Non-pigmented ciliary epithelial cell (primary cell): ENCODE data around the gene TMCO4.
A peak's percentile ranks its signal among the peaks of the same experiment; 100 is the strongest.
"Not testable (repeated sequence)": the region's sequence is repeated elsewhere in the genome, so short reads cannot be mapped to it uniquely, and the experiment has no call there.

Experiments
- DNase-seq: peaks from one replicate; pipeline ENCODE4 v3.0.0-alpha.2; 2010; ENCODE audit warnings: low read depth

Gene TMCO4

DNA sequence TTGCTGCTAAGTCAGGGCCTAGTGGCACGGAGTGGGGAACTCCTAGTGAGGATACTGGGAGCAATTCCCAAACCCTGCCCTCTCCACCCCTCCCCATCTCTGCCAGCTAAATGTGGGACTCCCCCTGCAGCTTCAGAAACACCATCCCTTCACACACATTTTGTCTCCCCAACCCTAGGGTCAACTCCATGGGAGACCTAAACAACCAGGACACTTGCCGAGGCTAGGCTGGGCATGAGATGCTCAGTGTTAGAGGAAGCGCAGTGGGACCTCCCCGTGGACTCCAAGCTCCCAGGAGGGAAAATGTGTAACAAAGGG lies 13.9 kb upstream of the TMCO4 start:
- DNase-seq, result no peak

DNA sequence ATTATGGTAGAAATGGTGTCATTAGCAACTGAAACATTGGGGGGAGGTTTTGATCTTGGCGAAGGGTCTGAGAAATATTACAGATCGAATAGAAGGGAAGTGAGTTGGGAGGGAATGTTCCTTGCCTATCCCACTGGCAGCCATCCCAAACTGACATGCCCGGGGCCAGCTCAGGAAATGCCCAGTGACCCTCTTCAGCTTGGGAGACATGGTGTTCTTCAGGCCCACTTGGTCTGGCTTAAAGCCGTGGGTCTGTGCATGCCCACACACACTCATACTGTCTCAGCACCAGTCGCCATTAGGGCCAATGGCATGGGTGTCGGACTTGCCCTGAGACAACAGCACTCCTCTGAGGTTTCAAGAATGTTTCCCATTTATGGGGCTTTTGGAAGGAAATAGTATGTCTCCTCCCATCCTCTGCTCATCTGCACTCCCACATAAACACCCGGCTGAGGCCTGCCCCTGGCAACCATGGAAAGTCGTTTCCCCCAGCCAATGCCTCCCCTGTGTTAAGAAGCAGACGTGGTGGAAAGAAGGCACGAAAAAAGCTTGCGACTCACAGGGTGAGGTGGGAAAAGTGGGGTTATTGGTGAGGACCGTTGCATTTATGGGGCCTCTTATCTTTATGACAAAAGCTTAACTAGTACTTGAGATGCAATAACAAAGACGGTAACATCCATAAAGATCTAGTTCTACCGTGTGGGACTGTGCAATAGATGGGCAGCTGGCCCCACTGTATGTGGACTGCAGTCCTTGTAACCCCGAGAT lies 13.3 kb upstream of the TMCO4 start:
- no peak for DNase-seq

DNA sequence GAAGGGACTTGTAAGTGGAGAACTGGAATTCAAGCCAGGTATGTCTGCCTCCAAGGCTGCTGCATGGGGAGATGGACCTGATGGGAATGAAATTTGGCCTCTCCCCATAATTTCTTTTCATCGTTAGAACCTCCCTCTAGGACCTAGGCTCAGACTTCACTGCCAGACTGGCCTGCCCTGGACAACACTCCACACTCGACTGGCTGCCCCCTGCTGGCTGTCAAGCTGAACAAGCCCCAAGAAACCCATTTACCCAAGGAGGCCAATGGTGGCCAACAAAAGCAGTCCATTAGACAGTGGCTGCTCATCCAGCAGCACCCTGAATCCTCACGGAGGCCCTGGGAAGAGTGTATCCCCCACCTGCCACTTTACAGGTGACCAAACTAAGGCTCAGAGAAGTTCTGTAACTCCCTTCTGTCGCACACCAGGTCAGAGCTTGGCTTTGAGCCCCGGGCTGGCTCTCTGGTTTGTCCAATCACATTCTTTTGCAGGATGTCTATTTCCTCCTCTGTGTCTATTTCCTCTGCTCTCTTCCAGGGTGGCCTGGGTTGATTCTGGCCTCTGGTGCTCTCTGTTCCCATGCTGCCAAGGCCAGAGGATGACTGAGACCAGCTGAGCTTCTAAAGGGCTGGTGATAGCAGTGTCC lies 11.6 kb upstream of the TMCO4 start:
- DNase-seq, result no peak

DNA sequence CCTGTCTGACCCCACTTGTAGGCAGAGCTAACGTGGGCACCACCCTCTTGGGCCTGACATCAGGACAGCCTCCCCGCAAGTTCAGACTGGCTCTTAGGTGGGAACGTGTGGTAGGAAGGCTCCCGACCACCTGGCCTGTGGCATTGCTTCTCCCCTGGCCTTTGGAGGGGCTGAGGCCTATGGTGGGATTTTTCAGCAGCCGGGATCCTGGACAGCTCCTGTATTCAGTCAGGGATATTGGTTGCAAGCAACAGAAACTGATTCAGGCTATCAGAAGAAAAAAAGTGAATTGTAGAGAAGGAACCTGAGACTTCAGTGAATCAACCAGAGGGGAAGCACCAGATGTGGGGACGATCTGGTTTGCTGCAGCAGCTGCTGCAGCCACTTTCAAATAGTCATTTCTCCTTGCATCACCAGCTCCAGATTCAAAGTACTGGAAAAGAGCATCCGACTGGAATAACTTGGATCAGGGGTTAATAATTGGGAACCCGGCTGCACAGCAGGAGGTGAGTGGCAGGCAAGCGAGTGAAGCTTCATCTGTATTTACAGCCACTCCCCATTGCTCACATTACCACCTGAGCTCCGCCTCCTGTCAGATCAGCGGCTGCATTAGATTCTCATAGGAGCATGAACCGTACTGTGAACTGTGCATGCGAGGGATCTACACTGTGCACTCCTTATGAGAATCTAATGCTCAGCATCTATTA lies 9.5 kb upstream of the TMCO4 start:
- no peak for DNase-seq

DNA sequence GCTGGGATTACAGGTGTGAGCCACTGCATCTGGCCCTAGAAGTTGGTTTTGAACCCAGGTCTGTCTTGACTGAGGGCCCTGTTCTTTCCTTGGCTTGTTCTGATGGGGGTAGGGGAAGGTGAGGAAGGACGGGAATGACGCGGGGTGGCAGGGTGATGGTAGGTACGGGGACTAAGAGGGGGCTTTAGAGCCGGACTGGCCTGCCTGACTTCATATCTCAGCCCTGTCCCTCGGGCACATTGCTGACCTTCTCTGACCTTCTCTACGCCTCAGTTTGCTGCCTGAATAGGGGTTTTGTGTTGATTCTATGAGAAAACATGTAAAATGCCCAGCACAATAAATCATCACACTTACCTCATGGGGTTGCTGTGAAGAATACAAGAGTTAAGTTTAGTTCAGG lies 8.6 kb upstream of the TMCO4 start:
- no peak for DNase-seq

DNA sequence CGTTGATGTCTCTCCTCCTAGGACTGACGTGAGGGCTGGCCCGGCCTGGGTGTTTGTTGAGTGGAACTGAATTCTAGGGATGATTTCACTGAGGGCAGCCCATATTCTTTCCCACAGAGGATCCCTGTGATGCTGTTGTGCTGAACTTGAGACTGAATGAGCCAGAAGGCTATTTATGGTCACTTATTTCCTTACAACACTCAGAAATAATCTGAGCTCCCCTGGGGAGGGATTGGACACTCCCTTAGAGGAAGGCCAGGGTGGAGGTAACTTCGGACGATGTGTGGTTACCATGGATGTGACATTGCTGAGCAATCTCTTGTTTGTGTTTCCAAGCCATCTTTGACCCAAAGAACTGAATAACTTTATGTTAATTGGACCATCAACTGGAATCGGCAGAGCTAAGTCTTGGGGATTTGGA lies 5.1 kb upstream of the TMCO4 start:
- DNase-seq, result no peak

DNA sequence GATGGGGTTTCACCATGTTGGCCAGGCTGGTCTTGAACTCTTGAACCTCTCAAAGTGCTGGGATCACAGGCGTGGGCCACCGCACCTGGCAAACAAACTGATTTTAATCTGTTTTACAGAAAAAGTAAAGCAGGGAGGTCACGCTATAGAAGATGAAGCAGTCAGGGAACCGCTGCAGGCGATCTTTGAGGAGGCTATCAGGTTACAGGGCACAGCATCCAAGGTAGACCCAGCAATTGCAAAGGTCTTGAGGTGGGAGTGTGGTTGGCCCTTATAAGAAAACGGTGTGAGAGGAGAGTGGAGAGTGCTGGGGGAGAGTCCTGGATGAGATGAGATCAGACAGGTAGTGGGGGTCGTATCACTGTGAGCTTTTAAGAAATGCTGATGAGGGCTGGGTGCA lies 2.6 kb upstream of the TMCO4 start:
- DNase-seq, result no peak

DNA sequence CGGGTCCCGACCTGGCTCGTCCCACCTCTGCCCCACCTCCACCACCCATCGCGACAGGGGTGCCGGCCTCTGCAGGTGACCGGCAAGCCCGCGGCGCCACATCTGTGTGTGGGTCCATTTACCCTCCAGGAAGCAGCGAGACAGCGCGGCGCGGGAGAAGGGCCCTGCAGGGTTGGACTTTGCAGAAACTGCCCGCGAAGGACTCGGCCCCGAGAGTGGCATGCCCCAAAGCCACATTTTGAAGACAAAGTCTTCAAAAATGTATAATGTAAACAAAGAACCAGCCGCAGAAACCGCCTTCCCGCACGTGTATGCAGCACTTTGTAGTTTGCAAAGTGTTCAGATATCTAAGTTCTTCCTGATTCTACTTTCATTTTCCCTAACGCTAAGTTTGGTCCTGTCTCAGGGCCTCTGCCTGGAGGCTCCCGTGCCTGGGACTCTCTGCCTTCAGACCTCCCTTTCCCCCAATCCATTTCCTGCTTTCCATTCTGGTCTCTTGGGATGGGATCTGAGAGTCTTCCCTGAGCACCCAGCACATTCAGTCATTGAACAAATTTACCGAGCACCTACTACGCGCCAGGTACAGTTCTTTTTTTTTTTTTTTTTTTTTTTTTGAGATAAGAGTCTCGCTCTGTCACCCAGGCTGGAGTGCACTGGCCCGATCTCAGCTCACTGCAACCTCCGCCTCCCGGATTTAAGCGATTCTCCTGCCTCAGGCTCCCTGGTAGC lies 524 bp upstream of the TMCO4 start:
- peak; percentile 51 for DNase-seq

DNA sequence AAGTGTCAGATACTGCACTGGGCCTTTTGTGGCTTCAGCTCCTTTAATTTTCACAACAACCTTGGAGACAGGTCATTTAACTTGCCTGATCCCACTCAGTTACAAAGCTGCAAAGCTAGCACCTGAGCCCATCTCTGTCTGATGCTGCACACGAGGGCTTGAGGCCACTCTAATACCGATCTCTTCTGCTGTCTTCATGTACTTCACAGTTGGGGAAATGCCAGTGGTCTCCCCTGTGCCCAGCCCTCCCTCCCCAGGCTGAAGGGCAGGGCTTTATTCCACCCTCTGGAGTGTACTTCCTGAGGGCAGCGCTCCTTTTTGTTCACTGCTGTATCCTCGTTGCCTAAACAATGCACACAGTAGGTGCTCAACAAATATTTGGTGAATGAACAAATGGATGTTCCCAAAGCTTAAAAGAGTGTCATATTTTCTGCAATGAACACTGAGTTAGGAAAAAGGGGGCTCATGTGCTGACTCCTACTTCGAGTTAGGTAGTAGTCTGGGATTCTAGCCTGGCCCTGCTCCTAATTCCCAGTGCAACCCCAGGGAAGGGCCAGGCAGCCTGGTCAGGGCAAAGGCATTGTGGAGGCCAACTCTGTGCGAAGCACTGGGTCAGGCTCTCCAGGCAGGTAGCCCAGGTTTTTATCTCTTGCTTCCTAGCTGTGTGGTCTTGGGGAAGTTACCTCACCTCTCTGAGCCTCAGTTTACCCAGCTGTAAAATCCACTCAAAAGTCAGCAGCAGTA lies 1.1 kb downstream of the TMCO4 start:
- DNase-seq, result no peak

DNA sequence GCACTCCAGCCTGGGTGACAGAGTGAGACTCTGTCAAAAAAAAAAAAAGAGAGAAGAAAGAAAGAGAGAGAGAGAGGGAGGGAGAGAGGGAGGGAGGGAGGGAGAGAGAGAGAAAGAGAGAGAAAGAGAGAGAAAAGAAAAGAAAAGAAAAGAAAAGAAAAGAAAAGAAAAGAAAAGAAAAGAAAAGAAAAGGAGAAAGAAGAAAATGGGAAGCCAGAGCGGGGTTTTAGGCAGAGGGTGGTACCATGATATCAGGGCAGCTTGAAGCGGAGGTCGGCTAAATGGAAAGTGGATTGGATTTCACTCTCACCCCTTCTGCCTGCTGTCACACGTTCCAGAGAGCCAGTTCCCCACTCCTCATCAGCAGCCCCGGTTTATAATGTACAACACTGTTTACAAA lies 1.9 kb downstream of the TMCO4 start:
- no peak for DNase-seq

DNA sequence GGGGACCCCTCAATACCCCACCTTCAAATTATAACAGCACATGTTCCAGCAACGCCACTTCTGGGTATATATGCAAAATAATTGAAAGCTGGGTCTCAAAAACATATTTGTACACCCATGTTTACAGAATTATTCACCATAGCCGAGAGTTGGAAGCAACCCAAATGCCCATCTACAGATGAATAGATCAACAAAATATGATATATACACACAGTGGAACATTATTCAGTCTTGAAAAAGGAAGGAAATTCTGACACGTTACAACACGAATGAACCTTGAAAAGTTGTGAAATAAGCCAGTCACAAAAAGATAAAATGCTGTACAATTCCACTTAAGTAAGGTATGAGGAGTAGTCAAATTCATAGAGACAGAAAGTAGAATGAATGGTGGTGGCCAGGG lies 5.1 kb downstream of the TMCO4 start:
- no peak for DNase-seq

DNA sequence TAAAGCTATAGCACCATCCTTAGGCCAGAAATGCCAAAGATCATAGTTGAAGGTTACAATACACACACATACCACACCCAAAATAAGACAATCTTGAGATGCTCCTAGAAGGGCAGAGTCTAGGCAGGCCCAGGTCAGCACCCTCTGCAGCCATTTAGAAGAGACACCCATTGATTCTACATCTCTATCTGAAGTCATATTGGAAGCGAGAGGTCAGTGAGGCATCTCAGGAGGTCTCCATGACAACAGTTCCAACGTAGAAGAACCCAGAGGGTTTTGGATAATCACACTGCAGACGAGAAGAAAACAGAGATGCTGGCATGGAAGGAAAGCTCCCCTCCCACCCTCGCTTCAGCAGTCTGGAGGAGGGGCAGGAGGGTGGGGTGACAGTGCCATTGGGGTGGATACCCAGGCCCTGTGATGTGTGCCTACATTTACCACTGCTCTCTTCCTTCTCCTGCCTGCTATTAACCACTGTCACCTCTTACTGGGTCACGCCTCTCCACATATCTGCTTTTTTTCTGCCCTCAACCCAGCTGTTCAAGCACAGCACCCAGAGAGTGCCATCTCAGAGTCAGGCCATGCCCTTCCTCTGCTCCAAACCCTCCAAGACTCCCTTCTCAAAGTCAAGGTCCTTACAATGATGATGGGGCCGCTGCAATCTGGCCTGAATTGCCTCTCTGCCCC lies 6.2 kb downstream of the TMCO4 start:
- no peak for DNase-seq

DNA sequence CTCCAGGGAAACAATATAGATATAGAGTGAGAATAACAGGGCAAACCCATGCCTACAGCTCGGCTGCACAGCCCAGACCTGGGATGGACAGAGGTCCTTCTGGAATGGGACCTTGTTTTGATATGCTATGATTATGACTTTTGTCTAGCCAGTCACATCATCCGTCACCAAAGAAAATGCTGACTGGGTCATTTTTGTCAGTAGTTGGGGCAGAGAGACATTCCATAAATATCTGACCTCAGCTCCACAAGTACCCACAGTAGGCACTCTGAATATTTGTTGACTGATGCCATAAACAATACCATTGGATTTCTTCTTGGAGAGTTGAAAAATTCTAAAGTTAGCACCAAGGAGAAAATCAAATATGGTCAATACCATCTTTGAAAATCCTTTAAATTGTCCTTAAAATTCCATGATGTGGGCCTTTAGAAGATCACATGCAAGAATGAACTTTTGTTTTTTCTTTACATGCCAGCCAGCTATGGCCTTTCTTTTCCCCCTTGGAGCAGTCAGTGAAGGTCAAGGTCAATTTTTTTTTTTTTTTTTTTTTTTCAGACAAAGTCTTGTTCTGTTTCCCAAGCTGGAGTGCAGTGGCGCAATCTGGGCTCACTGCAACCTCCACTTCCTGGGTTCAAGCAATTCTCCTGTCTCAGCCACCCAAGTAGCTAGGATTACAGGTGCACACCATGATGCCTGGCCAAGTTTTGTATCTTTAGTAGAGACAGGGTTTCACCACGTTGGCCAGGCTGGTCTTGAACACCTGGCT lies 7.3 kb downstream of the TMCO4 start:
- no peak for DNase-seq

DNA sequence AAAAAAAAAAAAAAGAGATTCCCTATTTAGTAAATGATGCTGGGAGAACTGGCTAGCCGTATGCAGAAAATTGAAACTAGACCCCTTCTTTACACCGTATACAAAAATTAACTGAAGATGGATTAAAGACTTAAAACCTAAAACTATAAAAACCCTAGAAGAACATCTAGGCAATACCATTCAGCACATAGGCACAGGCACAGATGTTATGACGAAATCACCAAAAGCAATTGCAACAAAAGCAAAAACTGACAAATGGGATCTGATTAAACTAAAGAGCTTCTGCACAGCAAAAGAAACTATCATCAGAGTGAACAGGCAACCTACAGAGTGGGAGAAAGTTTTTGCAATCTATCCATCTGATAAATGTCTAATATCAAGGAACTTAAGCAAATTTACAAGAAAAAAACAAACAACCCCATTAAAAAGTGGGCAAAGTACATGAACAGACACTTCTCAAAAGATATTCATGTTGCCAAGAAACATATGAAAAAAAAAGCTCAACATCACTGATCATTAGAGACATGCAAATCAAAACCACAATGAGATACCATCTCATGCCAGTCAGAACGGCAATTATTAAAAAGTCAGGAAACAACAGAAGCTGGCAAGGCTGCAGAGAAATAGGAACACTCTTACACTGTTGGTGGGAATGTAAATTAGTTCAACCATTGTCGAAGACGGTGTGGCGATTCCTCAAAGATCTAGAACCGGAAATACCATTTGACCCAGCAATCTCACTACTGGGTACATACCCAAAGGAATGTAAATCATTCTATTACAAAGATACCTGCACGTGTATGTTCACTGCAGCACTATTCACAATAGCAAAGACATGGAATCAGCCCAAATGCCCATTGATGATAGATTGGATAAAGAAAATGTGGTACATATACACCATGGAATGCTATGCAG lies 9.4 kb downstream of the TMCO4 start:
- DNase-seq, result not testable (repeated sequence)

DNA sequence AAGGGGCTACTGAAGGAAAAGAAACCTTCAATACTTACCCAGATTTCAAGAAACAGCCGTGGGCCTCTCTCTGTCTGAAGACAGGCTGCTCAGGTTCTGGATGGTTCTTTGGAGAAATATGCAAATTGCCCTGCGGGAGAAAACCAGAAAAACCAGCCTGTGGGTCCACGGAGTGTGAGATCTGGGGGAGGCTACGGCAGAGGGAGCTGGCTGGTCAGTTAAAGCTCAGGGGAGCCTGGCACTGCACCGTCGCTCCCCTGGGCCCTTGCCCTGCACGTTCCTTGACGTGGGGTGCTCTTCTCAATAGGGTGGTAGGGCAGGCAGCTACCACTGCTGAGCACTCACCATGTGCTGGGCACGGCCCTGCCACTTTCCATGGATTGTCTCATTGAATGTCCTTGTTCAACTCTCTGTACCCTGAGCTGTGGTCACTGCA lies 12.7 kb downstream of the TMCO4 start:
- no peak for DNase-seq

DNA sequence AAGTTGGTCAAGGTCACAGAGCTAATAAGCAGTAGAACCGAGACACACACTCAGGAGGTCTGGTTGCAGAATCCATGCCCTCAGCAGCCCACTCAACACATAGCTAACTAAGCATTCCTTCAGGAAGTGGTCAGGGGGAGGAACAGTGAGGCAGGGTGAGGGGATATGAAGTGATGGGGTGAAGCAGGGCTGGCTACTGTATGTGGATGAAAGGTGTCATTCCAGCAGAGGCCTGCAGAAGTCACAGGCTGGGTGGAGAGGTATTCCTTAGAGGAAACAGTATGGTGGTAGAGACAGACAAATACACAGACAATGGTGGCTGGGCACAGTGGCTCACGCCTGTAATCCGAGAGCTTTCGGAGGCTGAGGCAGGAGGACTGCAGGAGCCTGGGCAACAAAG lies 14.1 kb downstream of the TMCO4 start:
- DNase-seq, result no peak

DNA sequence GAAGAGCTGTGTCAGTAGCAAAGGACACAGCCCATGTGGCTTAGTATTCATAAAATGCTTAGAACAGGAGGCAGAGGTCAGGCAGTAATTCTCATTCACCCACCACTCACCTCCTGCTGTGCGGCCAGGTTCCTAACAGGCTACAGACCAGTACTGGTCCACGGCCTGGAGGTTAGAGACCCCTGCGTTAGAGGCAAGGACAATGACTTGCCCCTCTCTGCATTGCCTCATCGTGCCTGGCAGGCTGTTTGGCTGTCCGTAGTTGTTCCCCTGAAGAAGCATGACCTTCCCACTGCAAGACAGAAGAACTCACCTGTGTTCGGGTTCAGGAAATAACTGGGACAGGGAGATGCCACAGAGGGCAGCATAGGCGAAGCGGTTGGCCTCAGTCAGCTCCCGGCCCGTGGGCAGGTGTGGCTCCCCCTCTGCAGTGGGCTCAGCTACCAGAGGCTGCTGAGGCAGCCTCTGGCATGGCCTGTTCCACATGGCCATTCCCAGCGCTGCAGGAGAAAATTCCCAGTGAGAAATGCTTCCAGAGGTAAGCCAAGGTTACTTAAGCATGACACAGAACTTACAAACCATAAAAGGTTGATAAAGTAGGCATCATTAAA lies 19.3 kb downstream of the TMCO4 start:
- no peak for DNase-seq

DNA sequence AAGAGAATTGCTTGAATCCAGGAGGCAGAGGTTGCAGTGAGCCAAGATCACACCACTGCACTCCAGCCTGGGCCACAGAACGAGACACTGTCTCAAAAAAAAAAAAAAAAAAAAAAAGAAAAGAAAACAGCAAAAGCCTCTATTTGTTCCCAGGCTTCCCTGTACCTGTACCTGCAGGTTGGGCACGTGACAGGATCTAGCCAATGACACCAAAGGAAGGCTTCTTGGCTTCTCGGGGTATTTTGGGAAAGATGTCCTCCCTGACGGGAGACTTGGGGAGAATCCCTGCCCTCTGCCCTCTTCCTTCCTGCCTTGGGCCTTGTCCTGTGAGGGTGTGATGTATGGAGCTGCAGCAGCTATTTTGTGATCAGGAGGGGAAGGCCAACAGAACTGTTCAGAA lies 22.8 kb downstream of the TMCO4 start:
- DNase-seq, result no peak

DNA sequence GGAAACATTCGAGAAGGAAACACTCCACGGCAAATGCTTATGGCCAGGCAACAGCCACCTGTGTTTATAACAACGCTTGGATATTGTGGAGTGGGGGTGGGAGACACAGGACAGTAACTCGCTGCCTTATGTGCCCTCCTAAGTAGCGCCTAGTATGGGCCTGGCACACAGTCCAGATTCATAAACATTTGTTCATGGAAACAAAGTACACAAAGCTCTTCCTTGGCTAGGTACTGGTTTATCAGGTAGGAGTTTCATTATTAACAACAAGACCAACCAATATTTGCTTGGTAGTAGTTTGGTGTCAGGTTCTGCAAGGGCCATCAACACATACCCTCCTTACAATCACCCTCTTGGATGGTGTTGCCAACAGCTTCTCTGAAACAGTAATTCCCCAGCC lies 23.4 kb downstream of the TMCO4 start:
- no peak for DNase-seq
